AG10803 (cell line): ENCODE data around the gene DCTPP1.

Experiments
- DNase-seq: peaks from one replicate; pipeline ENCODE4 v3.0.0; 2010; ENCODE audit warnings: low read depth
- H3K4me3 ChIP-seq: 2 replicates; pipeline ENCODE4 v1.5.1; 2011; ENCODE audit warnings: mild to moderate bottlenecking, low read length, control low read depth
- TF ChIP-seq, protein P1 (sequence below): conservative IDR thresholded peaks from 2 replicates; pipeline ENCODE4 v1.5.1; 2011; ENCODE audit warnings: mild to moderate bottlenecking, low read length, control low read depth, inconsistent platforms

DCTPP1 gene

GRCh38 chr16:30417529-30418349 lies 12.1 kb downstream of the DCTPP1 start:
- TF ChIP-seq, protein P1, sequence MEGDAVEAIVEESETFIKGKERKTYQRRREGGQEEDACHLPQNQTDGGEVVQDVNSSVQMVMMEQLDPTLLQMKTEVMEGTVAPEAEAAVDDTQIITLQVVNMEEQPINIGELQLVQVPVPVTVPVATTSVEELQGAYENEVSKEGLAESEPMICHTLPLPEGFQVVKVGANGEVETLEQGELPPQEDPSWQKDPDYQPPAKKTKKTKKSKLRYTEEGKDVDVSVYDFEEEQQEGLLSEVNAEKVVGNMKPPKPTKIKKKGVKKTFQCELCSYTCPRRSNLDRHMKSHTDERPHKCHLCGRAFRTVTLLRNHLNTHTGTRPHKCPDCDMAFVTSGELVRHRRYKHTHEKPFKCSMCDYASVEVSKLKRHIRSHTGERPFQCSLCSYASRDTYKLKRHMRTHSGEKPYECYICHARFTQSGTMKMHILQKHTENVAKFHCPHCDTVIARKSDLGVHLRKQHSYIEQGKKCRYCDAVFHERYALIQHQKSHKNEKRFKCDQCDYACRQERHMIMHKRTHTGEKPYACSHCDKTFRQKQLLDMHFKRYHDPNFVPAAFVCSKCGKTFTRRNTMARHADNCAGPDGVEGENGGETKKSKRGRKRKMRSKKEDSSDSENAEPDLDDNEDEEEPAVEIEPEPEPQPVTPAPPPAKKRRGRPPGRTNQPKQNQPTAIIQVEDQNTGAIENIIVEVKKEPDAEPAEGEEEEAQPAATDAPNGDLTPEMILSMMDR = no peak
- peak overlapping the region; percentile 60 for H3K4me3 ChIP-seq
- peak; percentile 89 for DNase-seq

GRCh38 chr16:30416624-30417528 lies 13.0 kb downstream of the DCTPP1 start:
- peak overlapping the region; percentile 60 for H3K4me3 ChIP-seq
- TF ChIP-seq, protein P1 = no peak
- DNase-seq = no peak

- no peak for DNase-seq
- TF ChIP-seq, protein P1 = no peak
- no peak overlapping the region for H3K4me3 ChIP-seq
Observed at GRCh38 chr16:30416047-30416603, 13.7 kb downstream of the DCTPP1 start.

DNA sequence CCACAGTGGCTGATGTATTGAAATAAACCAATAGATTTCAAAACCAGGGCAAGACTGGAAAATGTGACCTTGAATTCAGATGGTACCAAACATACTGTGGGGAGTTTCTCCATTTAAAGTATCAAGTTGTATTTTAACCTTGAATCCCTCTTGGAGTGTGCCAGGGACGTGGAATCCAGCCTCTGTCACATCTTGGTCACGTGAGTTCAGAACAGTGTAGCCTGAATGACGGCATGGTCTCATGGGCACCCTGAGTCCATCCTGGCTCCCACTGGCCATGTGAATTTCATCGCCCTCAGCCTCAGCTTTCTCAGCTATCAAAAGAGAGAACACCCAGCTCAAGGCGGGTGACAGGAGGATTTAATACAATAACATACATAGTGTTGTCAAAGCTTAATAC lies 15.7 kb downstream of the DCTPP1 start:
- DNase-seq = no peak
- TF ChIP-seq, protein P1 = no peak
- no peak overlapping the region for H3K4me3 ChIP-seq

DNA sequence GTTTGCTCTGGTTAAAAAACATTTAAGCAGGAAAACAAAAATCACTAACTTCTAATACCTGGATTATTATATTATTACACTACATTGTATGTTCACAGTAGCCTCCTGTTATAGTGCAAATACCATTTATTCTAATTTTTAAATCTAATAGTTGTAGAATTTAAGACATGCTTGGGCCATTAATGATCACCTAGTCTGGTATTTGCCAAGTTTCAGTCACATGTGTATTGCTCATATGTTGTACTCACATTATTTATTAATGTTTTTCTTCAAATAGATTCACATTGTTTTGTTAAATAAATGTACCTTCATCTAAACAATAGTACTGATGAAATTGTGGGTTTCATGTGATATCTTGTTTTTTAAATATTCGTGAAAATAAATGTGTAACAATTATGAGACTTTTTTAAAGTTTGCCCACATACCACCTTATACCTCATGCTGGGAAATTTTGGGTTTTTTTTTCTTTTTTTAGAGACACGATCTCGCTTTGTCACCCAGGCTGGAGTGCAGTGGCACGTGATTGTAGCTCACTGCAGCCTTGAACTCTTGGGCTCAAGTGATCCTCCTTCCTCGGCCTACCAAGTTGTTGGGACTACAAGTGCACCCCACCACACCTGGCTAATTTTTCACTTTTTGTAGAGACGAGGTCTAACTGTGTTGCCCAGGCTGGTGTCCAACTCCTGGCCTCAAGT lies 16.6 kb downstream of the DCTPP1 start:
- no peak overlapping the region for H3K4me3 ChIP-seq

More for the DNA sequence above, 16.6 kb downstream of the DCTPP1 start:
- TF ChIP-seq, protein P1 = no peak
- no peak for DNase-seq
